D721Med (cell line): ENCODE data around the gene PTGIS.
"Not testable (repeated sequence)": the region's sequence is repeated elsewhere in the genome, so short reads cannot be mapped to it uniquely, and the experiment has no call there.

Experiments used
- DNase-seq: peaks from one replicate; pipeline ENCODE4 v3.0.0; 2011; ENCODE audit warnings: low spot score; ENCODE audit not compliant: insufficient read length
- FAIRE-seq: peaks from 2 replicates; lab custom pipeline; 2011; peaks lifted over from hg19 to GRCh38; lab: Jason Lieb, UNC
- TF ChIP-seq, protein P1 (sequence below): IDR thresholded peaks from 2 replicates; pipeline ENCODE4 v1.5.1; 2012; ENCODE audit warnings: mild to moderate bottlenecking, control low read depth; ENCODE audit not compliant: insufficient read depth; ENCODE audit errors: missing control alignments

PTGIS gene

DNA sequence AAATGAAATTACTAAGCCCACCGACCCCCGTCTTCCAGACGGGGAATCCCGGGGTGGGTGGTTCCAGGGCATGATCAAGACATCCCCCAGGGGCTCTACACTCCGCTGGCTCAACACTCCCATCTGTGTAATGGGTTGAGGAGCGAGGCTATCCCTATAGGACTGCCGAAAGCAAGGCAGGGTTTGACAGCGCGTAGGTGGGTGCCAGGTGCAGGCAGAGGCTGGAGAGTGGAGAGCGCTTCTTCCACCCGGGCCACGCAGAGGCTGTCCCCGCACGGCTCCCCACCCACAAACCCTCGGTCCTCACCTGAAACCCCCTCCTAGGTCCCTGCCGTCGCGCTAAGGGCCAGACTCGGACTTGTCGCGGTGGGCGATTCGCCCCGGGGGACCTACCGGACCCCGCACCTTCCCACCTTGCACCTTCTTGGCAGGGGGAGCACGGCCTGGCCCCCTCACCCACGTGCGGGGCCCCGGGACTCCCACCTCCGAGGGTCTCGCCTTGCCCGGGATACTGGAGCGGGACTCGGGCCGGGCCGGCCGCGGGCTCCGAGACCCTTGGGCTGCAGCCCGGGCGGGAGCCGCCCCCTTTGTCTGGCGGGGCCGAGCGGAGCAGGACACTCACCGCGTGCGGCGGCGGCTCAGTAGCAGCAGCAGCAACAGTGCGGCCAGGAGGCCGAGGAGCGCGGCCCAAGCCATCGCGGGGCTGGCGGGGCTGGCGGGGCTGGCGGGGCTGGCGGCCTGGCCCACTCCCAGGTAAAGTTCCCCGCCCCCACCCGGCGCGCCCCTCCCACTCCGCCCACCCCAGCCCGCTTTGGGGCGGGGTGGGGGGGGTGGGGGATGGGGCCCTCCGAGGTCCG is at the start of gene PTGIS:
TSS of gene PTGIS (minus strand) at position 717 of the 857 bp plus-strand sequence. CDS start at position 696, 21 bp downstream.
- DNase-seq (no peak), FAIRE-seq (no peak)
- TF ChIP-seq, protein P1, sequence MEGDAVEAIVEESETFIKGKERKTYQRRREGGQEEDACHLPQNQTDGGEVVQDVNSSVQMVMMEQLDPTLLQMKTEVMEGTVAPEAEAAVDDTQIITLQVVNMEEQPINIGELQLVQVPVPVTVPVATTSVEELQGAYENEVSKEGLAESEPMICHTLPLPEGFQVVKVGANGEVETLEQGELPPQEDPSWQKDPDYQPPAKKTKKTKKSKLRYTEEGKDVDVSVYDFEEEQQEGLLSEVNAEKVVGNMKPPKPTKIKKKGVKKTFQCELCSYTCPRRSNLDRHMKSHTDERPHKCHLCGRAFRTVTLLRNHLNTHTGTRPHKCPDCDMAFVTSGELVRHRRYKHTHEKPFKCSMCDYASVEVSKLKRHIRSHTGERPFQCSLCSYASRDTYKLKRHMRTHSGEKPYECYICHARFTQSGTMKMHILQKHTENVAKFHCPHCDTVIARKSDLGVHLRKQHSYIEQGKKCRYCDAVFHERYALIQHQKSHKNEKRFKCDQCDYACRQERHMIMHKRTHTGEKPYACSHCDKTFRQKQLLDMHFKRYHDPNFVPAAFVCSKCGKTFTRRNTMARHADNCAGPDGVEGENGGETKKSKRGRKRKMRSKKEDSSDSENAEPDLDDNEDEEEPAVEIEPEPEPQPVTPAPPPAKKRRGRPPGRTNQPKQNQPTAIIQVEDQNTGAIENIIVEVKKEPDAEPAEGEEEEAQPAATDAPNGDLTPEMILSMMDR, result no peak

DNA sequence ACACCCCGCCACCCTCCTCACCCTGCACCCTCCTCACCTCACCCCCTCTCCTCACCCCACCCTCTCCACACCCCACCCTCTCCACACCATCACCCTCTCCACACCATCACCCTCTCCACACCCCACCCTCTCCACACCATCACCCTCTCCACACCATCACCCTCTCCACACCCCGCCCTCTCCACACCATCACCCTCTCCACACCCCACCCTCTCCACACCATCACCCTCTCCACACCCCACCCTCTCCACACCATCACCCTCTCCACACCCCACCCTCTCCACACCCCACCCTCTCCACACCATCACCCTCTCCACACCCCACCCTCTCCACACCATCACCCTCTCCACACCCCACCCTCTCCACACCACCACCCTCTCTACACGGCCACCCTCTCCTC is 49.5 kb upstream of the PTGIS start:
- not testable (repeated sequence) for FAIRE-seq, DNase-seq

DNA sequence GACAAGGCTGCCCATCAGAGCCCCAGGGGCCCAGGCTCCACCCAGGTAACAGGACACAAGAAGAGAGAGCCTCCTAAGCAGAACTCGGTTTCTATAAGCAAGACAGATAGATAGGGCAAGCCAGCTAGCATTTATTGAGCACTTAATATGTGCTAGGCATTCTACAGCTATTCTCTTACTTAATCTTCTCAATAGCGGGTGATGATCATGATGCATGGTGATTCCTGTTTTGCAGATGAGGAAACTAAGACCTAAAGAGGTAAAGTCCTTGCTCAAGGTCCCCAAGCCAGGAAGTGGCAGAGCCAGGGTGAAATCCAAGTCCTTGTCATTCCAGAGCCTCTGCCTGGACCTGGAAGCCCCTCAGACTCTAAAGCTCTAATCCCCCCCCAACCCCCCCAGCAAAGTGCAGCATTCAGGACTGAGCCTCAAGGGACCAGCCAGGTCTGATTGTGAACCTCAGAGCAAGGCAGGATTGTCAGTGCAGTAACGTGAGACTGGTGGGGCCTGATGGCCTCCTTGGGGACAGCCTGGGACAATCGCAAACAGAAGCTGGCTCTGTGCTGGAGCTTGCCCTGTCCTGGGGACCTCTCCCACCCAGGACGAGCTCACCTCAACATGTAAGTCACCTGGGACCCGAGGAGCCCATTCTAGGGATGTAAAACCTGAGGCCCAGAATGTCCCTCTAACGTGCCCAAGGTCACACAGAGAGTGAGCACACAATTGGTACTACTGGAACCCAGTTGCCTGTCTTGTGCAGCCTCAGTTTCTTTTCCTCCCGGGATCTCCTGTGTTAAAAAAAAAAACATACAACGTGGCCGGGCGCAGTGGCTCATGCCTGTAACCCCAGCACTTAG is 48.4 kb upstream of the PTGIS start:
- no peak for FAIRE-seq
- TF ChIP-seq, protein P1, result no peak
- no peak for DNase-seq

DNA sequence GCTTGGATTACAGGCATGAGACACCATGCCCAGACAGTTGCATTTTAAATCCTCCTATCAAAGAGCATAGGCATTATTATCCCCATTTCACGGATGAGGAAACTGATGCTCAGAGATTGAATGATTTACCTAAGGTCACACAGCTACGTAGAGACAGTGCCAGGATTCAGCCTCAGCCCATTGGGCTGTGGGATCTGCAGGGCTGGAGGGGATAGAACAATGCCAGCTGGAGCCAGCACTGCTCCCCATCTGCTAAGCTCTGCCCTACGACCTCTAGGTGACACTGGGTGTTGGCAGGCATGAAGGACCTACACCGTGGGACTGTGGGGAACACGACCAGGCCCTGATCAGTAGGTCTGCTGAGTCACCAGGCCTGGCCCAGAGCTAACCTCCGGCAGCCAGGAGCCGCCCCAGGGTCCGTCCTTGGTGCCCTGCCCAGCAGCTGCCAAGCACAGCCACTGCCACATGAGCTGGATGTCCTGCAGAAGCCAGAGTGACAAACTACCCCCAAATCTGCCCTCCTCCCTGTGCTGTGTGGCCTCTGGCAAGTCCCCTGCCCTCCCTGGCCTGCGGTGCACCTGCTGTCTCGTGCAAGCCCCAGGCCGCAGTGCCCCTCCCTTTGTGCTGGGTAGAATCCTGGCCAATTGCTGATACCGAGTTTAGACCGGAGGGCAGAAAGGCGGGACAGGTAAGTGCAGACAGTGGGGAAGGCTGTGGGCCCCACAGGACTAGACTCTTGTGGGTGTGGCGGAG is 47.6 kb upstream of the PTGIS start:
- DNase-seq (no peak), FAIRE-seq (no peak)
- TF ChIP-seq, protein P1, result no peak

DNA sequence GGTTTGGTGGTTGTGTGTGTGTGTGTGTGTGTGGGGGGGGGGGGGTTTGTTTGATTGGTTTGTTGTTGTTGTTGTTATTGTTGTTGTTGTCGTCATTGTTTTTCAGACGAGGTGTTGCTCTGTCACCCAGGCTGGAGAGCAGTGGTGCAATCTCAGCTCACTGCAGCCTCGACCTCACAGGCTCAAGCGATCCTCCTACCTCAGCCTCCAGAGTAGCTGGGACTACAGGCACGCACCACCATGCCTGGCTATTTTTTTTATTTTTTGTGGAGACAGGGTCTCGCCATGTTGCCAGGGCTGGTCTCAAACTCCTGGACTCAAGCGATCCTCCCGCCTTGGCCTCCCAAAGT is 47.1 kb upstream of the PTGIS start:
- not testable (repeated sequence) for DNase-seq, FAIRE-seq

DNA sequence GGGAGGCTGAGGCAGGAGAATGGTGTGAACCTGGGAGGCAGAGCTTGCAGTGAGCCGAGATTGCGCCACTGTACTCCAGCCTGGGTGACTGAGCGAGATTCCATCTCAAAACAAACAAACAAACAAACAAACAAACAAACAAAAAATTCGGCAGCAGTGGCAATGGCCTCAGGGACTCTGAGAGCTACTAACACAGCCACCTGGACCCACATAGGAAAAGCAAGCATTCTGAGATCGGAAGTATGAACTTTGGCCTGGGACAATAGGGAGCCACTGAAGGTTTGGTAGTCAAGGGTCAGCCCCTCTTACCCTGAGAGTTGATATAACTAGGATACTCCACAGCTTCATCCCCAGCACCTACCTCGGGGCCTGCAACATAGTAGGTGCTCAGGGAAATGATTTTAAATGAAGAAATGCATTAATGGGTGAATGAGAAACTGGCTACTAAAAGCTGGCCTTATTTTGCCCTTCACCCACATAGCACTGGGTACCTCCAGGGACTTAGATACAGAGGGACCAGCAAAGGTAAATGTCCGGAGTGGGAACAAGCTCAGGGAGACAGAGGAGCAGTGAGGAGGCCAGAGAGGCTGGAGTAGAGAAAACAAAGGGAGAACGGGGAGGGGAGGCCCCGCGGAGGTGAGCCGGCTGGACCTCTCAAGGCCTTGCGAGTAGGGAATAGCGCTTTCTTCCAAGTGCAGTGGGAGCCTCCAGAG is 46.6 kb upstream of the PTGIS start:
- no peak for DNase-seq
- FAIRE-seq, result no peak
- TF ChIP-seq, protein P1, result no peak

DNA sequence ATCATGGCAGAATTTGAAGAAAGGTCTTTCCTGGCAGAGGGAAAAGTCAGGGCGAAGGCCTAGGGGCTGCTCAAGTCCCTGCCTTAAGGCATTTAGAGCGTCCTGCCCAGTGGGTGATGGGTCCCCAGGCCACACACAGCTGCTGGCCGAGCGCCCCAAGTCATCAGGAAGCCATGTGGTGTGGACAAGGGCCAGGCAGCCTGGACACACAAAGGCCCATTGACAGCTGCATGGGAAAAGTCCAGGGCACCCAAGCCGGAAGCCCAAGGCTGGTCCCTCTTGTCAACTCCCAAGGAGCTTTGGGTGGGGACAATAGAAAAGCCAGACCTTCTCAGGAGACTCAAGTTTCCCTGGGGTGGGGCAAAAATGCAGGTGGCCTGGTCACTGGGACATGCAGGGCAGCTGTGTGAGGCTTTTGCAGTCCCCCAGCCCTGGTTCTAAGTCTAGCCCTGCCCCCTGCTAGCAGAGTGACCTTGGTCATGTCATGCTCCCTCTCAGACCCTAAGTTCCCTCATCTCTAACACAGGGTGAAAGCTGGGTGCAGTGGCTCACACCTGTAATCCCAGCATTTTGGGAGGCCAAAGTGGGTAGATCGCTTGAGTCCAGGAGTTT is 44.3 kb upstream of the PTGIS start:
- FAIRE-seq (no peak), DNase-seq (no peak)
- TF ChIP-seq, protein P1, result no peak

DNA sequence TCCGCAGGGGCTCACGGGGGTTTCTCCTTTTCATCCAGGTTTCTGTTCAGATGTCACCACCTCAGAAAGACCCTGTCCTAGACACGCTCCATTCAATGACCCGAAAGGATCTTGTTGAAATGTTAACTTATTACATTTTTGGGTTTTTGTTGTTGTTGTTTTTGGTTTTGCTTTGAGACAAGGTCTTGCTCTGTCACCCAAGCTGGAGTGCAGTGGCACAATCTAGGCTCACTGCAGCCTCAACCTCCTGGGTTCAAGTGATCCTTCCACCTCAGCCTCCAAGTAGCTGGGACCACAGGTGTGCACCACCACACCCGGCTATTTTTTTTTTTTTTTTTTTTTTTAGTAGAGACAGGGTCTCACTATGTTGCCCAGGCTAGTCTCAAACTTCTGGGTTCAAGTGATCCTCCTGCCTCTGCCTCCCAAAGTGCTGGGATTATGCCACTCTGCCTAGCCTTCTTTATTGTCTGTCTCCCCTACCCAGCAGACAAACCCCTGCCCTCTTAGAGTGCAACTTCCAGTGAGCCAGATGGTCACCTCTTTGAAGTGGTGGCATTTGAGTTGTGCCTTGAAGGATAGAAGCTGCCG is 43.7 kb upstream of the PTGIS start:
- not testable (repeated sequence) for DNase-seq, FAIRE-seq
